K562 (cell line): ENCODE results near the gene ARPC1A. TPM values are rescaled to one million over a fixed set of nuclear protein-coding genes. Genes with fewer than 3 reads are reported as not detected.

ENCODE experiments used
- CGGBP1 ChIP-seq: fragments of 250-450 bp; sonication (Bioruptor Pico); IDR thresholded peaks from 2 replicates; pipeline ENCODE4 v1.9.0; 2021; ENCODE audit warnings: mild to moderate bottlenecking
- EP400 ChIP-seq: fragments of 450-650 bp; IDR thresholded peaks from 2 replicates; pipeline ENCODE4 v1.6.1; 2017; ENCODE audit warnings: antibody characterized with exemption, mild to moderate bottlenecking, moderate library complexity
- ETV5 ChIP-seq: sonication (generic); formaldehyde crosslinking; IDR thresholded peaks from 2 replicates; pipeline ENCODE4 v1.4.0; 2020; ENCODE audit warnings: low read depth, mild to moderate bottlenecking, missing genetic modification reagents
- HNRNPL ChIP-seq: fragments of 200-400 bp; formaldehyde crosslinking; IDR thresholded peaks from 2 replicates; pipeline ENCODE4 v1.6.1; 2017; ENCODE audit warnings: low read depth, mild to moderate bottlenecking, low read length
- MTA3 ChIP-seq: fragments of 450-650 bp; formaldehyde crosslinking; IDR thresholded peaks from 2 replicates; pipeline ENCODE4 v1.6.1; 2017; ENCODE audit warnings: mild to moderate bottlenecking, borderline replicate concordance
- RFX5 ChIP-seq: IDR thresholded peaks from 2 replicates; pipeline ENCODE4 v1.6.1; 2011; ENCODE audit warnings: low read depth, mild to moderate bottlenecking, improper control_type of control experiment, low read length
- RHOXF2B ChIP-seq: fragments of 250-450 bp; sonication (Bioruptor Pico); conservative IDR thresholded peaks from 2 replicates; pipeline ENCODE4 v1.5.1; 2021
- TAF1 ChIP-seq: IDR thresholded peaks from 2 replicates; pipeline ENCODE4 v1.6.1; 2011; ENCODE audit warnings: mild to moderate bottlenecking, low read length, moderate library complexity; ENCODE audit not compliant: insufficient read depth, control insufficient read depth, severe bottlenecking; ENCODE audit errors: extremely low read depth
- TCF7 ChIP-seq: sonication (generic); IDR thresholded peaks from 2 replicates; pipeline ENCODE4 v1.6.1; 2016; ENCODE audit warnings: antibody characterized with exemption, borderline replicate concordance
- TGIF2 ChIP-seq: sonication (generic); formaldehyde crosslinking; IDR thresholded peaks from 2 replicates; pipeline ENCODE4 v1.8.1; 2022; ENCODE audit warnings: mild to moderate bottlenecking, missing genetic modification reagents, moderate library complexity
- TRIM25 ChIP-seq: fragments of 450-650 bp; IDR thresholded peaks from 2 replicates; pipeline ENCODE4 v1.7.0; 2016; ENCODE audit warnings: borderline replicate concordance
- ZNF766 ChIP-seq: fragments of 200-800 bp; sonication (Bioruptor generic); conservative IDR thresholded peaks from 2 replicates; pipeline ENCODE4 v1.6.1; 2016; ENCODE audit warnings: missing genetic modification characterization, missing compliant biosample characterization
- polyA plus RNA-seq, 8 experiments: library from polyadenylated mRNA; depleted of rRNA in 4 of 8; stranded (reverse) in 5 of 8; unstranded in 3 of 8; fragments of >200 nt; fragmentation: Nextera tagmentation in 2 of 8; fragmentation: Illumina TruSeq in 1 of 8; extraction: Ambion mirVana in 2 of 8; extraction: Trizol in 1 of 8; gene quantifications; 2 replicates each; pipeline versions ENCODE4 v1.2.1 to v1.2.3, GENCODE V29; 2011 to 2014; ENCODE audit warnings: inconsistent platforms in 1 of 8, missing spikeins in 1 of 8
- total RNA-seq, 7 experiments: library from RNA; depleted of rRNA in 6 of 7; stranded (reverse); fragments of >200 nt in 6 of 7; fragmentation: Illumina TruSeq in 2 of 7; extraction: Trizol in 2 of 7; gene quantifications; 2 replicates each; pipeline versions ENCODE4 v1.2.1 to v1.2.3, GENCODE V29; 2011 to 2021; ENCODE audit warnings: low replicate concordance in 1 of 7
- TF ChIP-seq, protein P1 (sequence below), 2 experiments: fragments of 450-650 bp; formaldehyde crosslinking in 1 of 2; IDR thresholded peaks; 2 replicates each; pipeline versions ENCODE4 v1.4.0 to v1.6.1; 2014 to 2020; ENCODE audit warnings: mild to moderate bottlenecking in 2 of 2, borderline replicate concordance in 1 of 2, low read depth in 1 of 2
- TF ChIP-seq, protein P2 (sequence below): fragments of 450-650 bp; conservative IDR thresholded peaks from 2 replicates; pipeline ENCODE4 v1.6.1; 2016; ENCODE audit warnings: missing genetic modification characterization, low read depth, mild to moderate bottlenecking, missing compliant biosample characterization, moderate library complexity

The ARPC1A gene
- total and polyA plus RNA-seq, 9 of the 15 experiments (the other 6 are each of a cell fraction or from before 2014, with no cell fraction given) = 39.5 to 151 (median 86.1) TPM

DNA sequence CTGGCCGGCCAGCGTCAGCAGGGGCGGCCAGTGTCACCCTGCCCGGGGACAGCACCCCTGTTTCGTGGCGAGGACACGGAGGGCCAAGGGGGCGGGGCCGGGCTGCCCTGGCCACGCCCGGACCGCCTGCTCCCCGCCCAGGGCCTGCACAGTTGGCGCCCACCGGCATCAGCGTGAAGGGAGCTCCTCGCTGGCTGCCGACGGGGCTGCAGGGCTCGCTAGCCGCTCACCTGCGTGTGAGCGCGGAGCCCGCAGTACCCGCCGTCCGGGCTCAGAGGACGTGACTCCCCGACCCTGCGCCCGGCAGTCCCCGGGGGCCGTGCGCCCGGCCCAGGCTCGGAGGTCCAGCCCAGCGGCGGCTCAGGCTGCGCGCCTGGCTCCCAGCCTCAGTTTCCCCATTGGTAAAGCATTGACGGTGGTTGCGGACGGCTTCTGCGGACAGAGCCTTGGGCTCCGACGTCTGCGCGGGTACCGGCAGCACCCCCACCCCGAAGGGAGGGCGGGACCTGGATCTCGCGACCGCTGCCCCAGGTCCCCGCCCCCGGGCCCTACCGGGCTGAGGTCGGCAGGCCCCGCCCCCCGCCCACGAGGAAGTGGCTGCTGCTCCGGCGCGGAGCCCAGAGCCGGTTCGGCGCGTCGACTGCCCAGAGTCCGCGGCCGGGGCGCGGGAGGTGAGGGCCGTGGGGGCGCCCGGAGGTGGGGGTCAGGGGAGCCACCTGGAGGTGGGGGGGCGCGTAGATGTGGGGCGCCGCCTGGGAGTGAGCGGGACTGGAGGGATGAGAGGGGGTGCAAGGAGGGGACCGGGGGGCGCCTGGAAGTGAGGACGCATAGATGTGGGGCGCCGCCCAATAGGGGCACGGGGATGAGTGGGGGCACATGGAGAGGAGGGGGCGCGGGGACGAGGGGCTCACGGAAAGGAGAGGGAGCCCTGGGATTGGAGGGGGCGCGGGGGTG lies 48.7 kb downstream of the ARPC1A start, which contains the start of gene ARPC1B (continued):
- TF ChIP-seq RHOXF2B (CRISPR knock-in tag) (no peak), ZNF766 (CRISPR knock-in tag) (0 out of 2 replicates have a peak, but pooled peaks have one; percentile 29), TRIM25 (no peak), TAF1 (peak; percentile 93), ETV5 (CRISPR knock-in tag) (peak; percentile 59; the same call in 1 of the 2 replicates), EP400 (peak; percentile 58; the same call in 1 of the 2 replicates), TGIF2 (CRISPR knock-in tag) (peak; percentile 10; the same call in 1 of the 2 replicates), RFX5 (no peak), MTA3 (peak; percentile 74; the same call in 1 of the 2 replicates), CGGBP1 (CRISPR knock-in tag) (no peak), TCF7 (0 out of 2 replicates have a peak, but pooled peaks have one; percentile 51), HNRNPL (0 out of 2 replicates have a peak, but pooled peaks have one; percentile 31)
- TF ChIP-seq, protein P1, sequence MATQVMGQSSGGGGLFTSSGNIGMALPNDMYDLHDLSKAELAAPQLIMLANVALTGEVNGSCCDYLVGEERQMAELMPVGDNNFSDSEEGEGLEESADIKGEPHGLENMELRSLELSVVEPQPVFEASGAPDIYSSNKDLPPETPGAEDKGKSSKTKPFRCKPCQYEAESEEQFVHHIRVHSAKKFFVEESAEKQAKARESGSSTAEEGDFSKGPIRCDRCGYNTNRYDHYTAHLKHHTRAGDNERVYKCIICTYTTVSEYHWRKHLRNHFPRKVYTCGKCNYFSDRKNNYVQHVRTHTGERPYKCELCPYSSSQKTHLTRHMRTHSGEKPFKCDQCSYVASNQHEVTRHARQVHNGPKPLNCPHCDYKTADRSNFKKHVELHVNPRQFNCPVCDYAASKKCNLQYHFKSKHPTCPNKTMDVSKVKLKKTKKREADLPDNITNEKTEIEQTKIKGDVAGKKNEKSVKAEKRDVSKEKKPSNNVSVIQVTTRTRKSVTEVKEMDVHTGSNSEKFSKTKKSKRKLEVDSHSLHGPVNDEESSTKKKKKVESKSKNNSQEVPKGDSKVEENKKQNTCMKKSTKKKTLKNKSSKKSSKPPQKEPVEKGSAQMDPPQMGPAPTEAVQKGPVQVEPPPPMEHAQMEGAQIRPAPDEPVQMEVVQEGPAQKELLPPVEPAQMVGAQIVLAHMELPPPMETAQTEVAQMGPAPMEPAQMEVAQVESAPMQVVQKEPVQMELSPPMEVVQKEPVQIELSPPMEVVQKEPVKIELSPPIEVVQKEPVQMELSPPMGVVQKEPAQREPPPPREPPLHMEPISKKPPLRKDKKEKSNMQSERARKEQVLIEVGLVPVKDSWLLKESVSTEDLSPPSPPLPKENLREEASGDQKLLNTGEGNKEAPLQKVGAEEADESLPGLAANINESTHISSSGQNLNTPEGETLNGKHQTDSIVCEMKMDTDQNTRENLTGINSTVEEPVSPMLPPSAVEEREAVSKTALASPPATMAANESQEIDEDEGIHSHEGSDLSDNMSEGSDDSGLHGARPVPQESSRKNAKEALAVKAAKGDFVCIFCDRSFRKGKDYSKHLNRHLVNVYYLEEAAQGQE (IDR thresholded peaks at IDR 0.05; ENCODE audit: borderline replicate concordance) = no peak
- TF ChIP-seq, protein P1 (CRISPR knock-in tag; IDR thresholded peaks at IDR 0.05; ENCODE audit: low read depth) = 0 out of 2 replicates have a peak, but pooled peaks have one; percentile 60
- TF ChIP-seq, protein P2, sequence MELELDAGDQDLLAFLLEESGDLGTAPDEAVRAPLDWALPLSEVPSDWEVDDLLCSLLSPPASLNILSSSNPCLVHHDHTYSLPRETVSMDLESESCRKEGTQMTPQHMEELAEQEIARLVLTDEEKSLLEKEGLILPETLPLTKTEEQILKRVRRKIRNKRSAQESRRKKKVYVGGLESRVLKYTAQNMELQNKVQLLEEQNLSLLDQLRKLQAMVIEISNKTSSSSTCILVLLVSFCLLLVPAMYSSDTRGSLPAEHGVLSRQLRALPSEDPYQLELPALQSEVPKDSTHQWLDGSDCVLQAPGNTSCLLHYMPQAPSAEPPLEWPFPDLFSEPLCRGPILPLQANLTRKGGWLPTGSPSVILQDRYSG (tag) = no peak
